A172 (cell line): Measurements from ENCODE around the gene NT5C1A. TPM values are rescaled to one million over a fixed set of nuclear protein-coding genes. Genes with fewer than 3 reads are reported as not detected.

Experiments
- DNase-seq: peaks from one replicate; pipeline ENCODE4 v3.0.0-alpha.2; 2015; ENCODE audit warnings: low spot score
- total RNA-seq: library from RNA; depleted of rRNA; stranded (reverse); fragments of >200 nt; shearing (Covaris generic); gene quantifications from 2 replicates; pipeline ENCODE4 v1.2.3, GENCODE V29; 2014

Gene NT5C1A
- total RNA-seq, 1 experiment from 2014 or later: not detected

DNA sequence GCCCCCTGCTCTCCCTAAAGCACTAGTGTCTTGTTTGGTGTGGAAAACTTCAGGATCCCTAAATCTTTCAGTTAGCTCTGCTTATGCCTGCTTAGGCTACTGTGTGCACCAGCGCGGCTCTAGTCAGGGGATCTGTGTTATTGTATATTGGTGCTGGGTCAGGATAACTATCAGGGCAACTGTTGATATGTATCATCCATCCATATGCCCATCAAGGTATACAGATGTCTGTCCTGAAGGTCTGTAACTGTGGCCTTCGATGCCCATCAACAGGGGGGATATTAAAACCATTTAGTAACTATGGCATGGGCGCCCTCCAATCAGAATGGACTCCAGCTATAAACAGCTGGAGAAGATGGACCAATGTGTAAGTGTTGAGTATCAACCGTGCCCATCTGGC lies 12.4 kb downstream of the NT5C1A start:
- DNase-seq: no peak

DNA sequence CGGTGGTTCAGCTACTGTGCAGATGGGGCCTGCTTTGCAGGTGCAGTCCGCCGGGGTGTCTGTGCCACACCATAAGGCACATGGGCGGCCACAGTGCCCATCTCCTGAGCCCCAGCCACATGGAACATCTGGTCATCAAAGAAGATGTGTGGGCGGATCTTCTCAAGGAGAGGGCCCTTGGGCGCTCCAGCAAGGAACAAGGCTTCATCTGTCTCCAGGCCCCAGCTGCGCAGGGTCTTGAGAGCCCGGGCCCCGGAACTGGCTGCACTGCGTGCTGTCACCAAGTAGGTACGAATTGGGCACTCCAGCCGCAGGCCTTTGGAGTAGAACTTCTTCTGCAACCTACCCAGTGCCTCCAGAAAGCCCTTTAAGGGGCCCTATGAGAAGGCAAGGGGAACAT lies 12.8 kb downstream of the NT5C1A start:
- DNase-seq: no peak

DNA sequence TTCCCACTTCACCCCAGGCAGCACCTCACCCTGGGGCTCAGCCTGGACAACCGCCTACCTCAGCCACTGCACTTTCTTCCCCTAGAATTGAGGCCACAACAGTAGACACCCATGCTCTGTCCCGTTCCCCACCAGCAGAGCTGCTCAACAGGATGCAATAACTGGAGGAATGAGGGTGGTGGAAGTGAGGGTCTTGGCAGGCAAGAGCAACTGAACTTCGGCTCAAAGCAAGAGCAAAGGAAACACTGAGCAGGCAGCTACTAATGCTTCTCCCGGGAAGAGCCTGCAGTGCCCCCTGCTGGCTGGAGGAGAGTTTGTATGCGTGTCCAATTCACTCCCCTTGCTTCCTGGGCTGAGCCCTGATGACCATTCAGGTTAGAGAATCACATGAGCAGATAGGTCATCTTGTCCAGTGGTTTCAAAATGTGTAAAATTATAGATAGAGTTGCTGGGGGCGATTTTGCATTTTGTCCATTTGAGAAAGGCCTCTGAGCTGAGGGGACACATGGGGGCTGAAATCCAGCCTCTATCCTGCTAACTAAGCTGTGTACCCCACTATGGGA lies 13.9 kb downstream of the NT5C1A start:
- DNase-seq: peak; percentile 76

DNA sequence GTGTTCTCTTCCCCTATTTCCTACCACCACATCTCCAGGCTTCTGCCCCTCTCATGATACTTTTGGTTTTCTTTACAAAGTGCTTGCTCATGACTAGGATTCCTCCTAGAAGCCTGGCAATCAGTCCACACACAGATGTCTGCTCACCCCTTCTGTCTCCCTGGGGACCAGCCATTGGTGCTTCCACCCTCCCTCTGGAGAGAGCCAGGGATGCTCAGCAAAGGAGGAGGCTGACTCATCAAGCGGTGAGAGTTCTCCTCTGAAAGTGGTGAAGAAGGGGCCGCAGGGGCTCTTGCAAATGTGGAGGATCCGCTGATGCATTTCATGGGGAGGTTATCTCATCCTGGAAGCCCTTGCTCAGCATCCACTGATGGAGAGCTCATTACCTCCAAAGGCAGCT lies 14.5 kb downstream of the NT5C1A start:
- DNase-seq: peak; percentile 19

DNA sequence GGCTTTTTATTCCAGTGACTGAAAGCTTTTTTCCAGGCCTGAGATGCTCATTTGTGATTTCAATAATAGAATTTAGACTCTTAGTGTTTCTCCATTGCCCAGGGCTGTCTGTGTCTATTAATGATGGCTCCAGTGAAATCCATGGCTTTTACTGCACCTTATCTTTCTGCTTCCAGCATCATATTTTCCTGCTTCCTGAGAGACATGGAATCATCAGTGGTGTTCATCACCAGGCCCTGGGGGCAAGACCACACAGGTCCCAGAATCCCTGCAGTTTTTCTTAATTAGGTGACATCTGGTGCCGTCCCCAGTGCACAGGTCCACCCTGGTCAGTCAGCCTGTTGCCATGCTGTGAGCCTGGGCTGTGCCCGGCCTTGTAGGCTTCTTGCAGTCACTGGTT lies 15.5 kb downstream of the NT5C1A start:
- DNase-seq: no peak

DNA sequence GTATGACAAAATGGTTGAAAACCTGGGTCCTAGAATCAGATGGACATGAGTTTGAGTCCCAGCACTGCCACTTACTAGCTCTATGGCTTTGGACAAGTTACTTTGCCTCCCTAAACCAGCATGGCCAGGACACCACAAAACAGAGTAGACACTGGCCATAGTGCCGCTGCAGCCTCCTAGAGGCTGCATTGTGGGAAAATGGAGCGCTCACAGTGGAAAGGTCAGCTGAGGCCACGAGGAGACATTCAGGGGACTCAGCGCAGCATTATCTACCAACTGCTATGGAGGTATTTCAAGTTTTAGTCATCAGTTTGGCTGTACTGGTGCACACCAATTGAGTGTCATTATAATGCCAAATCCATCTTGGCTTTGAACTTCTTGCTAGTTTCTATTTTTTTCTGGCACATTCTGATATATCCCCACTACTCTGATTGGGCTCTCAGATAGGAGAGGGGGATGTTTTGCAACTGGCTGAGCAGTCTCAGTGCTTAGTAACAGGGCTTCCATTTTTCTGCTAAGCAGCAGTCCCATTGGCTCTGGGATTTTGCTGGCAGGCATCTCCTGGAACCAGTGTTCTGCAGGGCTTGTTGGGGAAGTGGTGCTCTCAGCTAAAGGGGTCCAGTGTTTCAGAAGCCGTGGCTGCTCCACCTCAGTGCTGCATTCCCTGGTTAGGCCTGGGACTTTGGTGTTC lies 16.2 kb downstream of the NT5C1A start:
- no peak for DNase-seq

DNA sequence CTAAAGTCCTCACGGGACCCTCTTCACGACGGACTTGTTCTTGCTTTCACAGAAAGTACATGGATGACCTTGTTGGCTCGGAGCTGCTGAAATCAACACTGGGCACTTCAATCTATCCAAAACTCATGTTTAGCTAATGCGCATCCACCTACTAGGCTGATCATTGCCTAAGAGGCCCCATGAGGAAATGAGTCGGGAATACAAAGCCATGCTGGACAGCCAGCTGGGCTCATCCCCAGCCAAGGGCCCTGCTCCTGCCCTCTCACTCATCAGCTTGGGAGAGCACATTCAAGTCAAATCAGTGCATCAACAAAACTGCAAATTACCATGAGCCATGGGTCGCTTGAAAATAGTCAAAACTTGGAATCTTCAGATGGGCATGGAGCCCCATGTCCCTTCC lies 17.6 kb downstream of the NT5C1A start:
- DNase-seq: no peak

DNA sequence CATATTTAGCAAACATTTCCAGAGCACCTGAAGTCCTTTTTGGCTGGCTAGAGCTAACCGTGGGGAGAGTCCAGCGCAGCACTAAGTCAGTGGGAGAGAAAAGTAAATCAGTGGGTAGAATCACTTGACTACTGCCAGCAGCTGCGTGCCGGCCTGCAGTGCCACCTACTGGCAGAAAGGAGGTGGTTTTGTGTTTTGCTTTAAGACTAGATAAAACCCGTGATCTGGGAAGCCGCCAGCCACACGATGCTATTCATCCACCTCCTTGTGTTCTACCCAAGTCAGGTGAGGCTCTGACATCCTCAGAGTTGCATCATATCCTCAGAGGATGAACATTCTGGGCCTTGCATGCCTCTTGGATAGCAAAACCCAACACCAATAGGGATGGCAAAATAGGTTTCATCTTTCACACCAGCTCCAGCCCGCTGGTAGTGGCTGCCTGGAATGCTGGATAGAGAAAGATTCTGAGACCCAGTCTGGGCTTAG lies 18.3 kb downstream of the NT5C1A start:
- peak; percentile 74 for DNase-seq

DNA sequence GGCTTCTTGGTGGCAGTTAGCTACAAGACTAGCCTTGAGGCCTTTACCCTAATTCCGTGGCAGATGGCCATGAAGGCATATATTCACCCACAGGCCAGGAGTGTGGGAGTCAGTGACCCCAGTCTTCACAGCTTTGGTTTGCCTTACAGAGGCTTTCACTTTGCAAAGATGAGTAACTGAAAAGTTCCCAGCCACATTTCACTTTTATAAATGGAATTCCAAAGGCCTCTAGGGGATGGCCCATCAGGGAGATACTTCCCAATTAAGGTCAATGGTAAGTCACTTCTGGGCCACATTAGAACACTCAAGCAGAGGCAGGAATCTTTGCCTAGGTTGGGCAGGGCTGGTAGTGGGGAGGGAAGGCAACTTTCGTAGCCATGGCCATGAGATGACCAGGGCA lies 19.4 kb downstream of the NT5C1A start:
- DNase-seq: no peak

DNA sequence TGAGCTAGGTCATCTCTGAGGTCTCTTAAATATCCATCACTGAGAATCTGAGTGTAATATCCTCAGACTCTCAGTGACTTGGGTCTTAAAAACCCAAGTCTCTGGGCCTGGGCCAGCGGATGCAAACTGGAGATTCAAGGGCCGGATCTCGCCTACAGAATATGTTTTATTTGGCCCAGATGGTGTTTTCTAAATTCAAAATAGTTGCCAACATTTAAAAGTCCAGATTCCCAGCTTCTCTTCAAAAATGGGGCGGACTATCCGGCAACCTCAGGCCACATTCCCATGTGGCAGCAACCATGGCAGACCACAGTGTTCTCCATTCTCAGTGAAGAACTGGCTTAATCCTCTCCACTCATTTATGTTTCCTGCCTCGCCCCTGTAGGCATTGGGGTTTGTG lies 19.8 kb downstream of the NT5C1A start:
- DNase-seq: no peak

DNA sequence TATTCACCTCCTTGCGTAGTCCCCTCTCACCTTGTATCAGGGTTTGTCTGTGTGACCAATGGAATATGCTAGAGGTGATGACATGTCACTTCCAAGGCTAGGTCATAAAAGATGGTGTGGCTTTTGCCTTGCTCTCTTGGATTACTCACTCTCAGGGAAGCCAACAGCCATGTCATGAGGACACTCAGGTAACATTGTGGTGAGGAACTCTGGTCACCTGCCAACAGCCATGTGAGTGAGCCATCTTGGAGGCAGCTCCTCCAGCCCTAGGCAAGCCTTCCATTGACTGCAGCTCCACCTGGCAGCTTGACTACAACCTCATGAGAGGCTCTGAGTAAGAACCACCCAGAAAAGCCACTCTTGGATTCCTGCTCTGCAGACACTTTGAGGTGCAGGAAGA lies 21.5 kb downstream of the NT5C1A start:
- no peak for DNase-seq

DNA sequence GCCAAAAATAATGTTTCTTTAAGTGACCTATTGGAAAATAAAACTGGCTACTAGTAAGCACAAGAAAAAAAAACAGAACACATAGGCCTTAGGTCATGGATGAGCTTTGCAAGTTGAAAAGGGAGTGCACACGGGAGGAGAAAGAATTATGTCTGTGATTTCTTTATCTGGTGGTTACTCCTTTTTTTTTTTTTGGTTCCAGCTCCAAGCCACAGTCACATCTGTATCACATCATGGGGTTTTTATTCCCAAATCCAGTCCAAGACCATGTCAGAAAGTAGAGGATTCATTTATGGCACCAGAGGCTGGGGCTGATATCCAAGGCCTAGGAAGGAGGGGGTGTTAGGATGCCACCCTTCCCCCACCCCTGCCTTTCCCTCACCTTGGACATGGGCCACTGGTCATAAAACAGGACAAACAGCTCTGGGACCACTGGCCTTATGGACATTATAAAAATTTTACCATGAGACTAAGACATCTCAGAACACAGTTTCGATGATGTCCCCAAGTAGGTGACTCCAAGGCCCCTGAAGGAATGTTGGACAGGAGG lies 22.2 kb downstream of the NT5C1A start:
- DNase-seq: no peak

DNA sequence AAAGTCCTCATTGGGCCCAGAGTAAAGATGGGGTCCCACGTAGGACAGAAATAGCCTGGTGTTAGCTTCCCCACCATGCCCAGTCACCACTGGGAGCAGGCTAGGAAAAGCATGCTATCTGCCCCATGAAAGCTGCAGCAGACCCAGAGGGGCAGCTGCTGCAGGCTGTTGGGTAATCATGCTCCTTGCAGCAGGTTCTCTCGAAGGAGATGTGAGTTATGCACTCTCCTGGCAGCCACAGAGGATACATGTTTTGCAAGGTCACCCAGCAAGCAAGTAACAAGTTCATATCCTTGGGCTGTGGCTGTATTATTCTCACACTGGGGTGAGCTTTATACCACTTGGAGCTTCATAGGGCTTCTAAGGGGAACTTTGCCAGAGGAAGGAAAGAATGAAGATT lies 23.4 kb downstream of the NT5C1A start:
- DNase-seq: no peak

DNA sequence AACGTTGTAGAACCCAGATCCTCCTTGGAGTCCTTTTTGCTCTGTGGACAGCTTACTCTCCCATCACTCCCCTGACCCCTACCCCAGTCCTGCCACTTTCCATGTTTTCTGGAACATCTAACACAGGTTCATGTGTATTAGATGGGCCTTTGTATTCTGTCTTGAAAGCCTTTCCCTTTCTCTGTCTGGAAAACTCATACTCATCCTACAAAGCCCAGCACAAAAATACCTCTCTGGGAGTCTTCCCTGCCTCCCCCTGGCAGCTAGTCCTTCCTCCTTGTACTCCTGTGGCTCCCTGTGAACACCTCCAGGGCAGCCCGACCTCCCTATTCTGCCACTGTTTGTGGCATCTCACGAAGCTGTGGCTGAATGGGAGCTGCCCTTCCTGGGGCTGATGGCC lies 24.7 kb downstream of the NT5C1A start:
- no peak for DNase-seq

DNA sequence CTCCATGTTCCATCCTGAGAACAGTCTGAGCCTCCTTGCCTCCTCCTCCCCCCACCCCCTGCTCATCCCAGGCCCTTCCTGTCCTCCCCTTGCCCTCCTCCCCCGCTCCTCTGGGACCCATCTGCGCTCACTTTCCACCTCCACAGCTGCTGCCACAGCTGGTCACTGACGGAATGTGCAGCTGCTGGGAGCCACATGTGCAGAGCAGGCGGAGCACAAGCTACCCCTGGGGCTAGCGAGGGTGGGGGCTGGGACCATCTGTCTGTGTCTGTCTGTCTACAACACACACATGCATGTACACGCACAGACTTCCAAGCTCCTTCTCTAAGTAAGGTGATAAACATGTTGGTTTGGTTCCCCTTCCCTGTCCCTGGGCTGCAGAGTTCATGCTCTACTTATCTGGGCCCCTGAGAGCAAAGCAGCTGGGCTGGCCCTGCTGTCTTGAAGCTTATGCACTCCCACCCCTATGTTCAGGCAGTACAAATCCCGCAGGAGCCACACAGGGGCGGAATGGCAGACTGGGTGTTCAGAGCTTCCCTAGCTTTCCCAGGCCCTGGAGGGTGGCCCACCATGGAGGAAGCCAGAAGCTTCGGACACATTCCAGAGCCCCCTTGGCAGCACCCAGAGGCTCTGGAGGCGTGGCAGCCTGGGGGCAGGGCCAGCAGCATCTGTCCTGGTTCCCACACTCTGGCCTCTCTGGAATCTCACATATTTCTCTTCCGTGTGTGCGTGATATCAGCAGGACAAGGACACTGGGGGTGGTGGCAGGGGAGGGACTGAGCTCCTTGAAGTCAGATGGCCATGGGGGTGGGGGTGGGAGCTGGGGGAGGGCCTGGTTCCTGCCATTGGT lies 25.4 kb downstream of the NT5C1A start:
- no peak for DNase-seq

DNA sequence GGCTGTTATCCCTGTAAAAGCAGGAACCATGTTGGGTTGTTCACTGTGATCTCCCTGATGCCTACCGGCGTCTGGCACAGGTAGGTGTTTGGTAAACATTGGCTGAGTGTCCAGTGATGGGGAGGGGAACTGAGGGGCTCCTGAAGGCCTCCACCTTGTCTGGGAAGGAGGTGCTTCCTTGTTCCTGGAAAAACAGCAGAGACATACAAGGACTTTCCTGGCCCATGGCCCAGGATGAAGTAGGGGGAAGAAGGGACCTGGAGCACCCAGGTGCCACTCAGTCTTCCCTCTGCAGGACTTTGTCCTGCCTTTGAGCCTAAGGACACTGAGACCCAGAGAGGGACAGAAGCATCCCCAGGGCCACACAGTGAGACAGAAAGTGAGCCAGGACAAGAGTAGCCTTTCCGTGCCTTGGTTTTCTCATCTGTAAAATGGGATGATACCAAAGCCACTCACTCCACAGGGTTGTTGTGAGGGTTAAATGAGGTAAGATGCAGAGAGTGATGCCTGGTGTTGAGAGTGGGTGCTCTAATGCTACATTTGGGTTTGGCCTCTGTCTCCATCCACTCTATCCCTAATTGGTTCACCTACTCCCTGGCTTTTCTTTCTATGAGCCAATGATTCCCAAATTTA lies 26.4 kb downstream of the NT5C1A start:
- no peak for DNase-seq

DNA sequence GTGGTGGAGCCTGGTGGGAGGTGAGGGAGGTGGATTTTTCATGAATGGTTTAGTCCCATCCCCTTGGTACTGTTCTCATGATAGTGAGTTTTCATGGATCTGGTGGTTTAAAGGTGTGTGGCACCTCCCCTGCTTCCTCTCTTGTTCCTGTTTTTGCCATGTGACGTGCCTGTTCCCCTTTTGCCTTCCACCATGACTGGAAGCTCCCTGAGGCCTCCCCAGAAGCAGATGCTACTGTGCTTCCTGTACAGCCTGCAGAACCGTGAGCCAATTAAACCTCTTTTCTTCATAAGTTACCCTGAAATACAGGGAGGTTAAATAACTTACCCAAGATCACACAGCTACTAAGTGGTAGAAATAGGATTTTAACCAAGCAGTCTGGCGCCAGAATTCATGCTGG lies 28.2 kb downstream of the NT5C1A start:
- DNase-seq: no peak

DNA sequence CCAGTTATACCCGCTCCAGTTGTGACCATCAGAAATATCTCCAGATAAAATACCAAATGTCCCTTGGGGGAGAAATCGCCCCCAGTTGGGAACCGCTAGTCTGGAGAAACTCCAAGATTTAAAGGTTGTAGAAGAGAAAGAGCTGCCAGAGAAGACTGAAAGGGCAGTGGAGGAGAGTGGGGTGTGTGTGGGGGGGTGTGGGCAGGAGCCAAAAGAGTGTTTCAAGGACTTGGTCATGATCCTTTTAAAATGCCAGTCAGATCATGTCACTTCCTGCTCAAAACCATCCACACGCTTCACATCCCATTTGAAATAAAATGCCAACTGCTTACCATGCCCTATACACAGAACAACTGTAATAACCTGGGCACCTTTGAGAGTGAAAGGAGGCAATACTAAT lies 29.1 kb downstream of the NT5C1A start:
- peak; percentile 60 for DNase-seq

DNA sequence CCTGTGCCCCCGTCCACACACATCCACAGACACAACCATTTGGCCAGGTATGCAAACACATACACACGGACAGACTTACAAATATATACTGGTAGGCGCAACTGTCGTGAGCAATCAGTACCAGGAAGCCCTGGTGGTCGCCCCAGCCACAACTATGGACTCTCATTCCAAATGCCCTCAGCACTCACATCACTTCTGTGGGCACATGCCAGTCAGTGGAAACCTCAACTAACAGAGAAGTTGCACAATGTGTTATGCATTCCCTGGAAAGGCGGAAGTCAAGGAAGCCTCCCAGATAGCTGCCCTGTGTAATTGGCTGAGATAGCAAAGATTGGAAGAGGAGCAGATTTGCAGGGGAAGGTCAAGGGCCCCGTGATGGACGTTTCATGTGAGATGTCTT lies 31.0 kb downstream of the NT5C1A start:
- no peak for DNase-seq

DNA sequence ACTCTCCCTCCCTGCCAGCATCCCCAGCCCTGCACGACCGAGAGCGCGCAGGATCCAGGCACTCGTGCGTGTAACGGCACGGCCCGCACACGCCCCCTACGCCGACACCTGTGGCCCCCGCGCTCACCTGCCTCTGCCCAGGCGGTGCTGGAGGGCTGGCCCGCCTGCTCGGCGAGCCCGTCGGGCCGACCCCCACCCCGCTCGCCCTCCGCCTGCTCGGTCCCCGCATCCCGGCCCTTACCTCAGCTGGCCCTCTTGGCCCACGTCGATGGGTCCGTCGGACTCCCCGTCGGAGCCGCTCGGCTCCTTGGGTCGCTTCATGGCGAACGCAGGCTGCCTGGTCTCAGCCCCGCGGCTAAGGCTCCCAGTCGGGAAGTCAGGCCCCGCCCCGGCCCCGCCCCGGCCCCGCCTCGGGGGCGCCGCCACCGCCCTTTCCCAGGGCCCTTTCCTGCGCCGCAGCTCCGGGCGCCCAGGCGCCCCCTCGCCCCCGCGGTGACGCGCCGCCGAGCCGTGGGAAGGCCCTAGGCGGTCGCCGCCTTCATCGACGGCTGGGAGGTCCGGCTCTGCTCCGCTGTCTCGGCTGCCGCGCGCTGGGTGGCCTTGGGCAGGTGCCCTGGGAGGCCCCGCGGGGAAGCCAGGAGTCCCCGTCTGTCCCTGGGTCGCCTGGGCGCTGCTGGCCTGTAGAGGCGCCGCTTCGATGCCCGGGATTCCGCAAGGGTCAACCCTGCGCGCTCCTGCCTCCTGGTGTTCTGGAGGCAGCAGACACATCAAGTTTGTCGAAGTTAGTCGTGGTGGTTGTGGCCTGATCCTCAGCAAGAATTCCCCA lies 32.4 kb downstream of the NT5C1A start, which contains the start of gene HEYL:
TSS of gene HEYL (minus strand) at position 339 of the 826 bp plus-strand sequence. CDS start at position 321, 18 bp downstream.
- DNase-seq: no peak

DNA sequence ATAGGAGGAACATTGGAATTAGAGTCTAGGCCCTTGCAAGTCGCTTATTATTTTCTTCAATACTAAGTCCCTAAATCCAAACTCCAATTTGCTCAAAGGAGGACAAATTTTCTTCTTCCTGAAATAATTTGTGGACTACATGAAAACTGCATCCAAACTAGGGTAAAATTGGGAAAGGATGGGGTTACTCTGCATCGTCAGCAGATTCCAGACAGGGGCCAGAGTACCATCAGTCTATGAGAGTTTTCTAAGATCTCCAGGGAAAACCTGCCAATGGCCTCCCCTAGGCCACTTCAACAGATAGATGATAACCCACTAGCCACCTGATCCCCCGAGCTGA lies 33.0 kb downstream of the NT5C1A start:
- DNase-seq: no peak
